ENCODE data around the gene SLC8A3. TPM values are rescaled to one million over a fixed set of nuclear protein-coding genes. Genes with fewer than 3 reads are reported as not detected.
"Not testable (repeated sequence)": the region's sequence is repeated elsewhere in the genome, so short reads cannot be mapped to it uniquely, and the experiment has no call there.

SLC8A3 gene
- 0.19 TPM for total RNA-seq
- long read RNA-seq, partial matches to known transcripts = 0 of 1 reads
- long read RNA-seq, other reads (novel, unspliced or antisense) = 1 of 1 reads

GRCh38 chr14:70188659-70189455 lies at the start of gene SLC8A3:
Gene SLC8A3 (minus strand): TSS chr14:70188951. CDS start chr14:70168422, 20,529 bp downstream.
- DNase-seq (ENCODE audit: low spot score) = no peak
- intact Hi-C loops (cut with DNase I) = no loop called here

GRCh38 chr14:70237710-70238109 lies 49.0 kb upstream of the SLC8A3 start:
- intact Hi-C loops (cut with DNase I) = no loop called here
- DNase-seq (ENCODE audit: low spot score) = no peak

- DNase-seq (ENCODE audit: low spot score) = no peak
- intact Hi-C loops (cut with DNase I) = no loop called here
Measured at GRCh38 chr14:70234066-70234950, 45.6 kb upstream of the SLC8A3 start.

GRCh38 chr14:70231756-70232544 lies 43.2 kb upstream of the SLC8A3 start:
- DNase-seq (ENCODE audit: low spot score); intact Hi-C loops (cut with DNase I): not testable (repeated sequence)

- intact Hi-C loops (cut with DNase I); DNase-seq (ENCODE audit: low spot score): not testable (repeated sequence)
Measured at GRCh38 chr14:70229877-70230640, 41.3 kb upstream of the SLC8A3 start.

GRCh38 chr14:70213721-70214282 lies 25.1 kb upstream of the SLC8A3 start:
- DNase-seq (ENCODE audit: low spot score) = no peak
- intact Hi-C loops (cut with DNase I) = no loop called here

GRCh38 chr14:70212752-70213151 lies 24.0 kb upstream of the SLC8A3 start:
- no peak for DNase-seq (ENCODE audit: low spot score)
- intact Hi-C loops (cut with DNase I) = no loop called here

- intact Hi-C loops (cut with DNase I) = no loop called here
- no peak for DNase-seq (ENCODE audit: low spot score)
Measured at GRCh38 chr14:70208380-70208779, 19.6 kb upstream of the SLC8A3 start.

GRCh38 chr14:70203686-70204085 lies 14.9 kb upstream of the SLC8A3 start:
- no peak for DNase-seq (ENCODE audit: low spot score)
- intact Hi-C loops (cut with DNase I) = no loop called here

GRCh38 chr14:70201994-70202393 lies 13.2 kb upstream of the SLC8A3 start:
- DNase-seq (ENCODE audit: low spot score) = no peak
- intact Hi-C loops (cut with DNase I) = no loop called here

GRCh38 chr14:70193396-70193795 lies 4.6 kb upstream of the SLC8A3 start:
- no peak for DNase-seq (ENCODE audit: low spot score)
- intact Hi-C loops (cut with DNase I) = no loop called here

GRCh38 chr14:70192915-70193314 lies 4.2 kb upstream of the SLC8A3 start:
- no peak for DNase-seq (ENCODE audit: low spot score)
- intact Hi-C loops (cut with DNase I) = no loop called here

- DNase-seq (ENCODE audit: low spot score) = no peak
- intact Hi-C loops (cut with DNase I) = no loop called here
Measured at GRCh38 chr14:70190156-70190555, 1.4 kb upstream of the SLC8A3 start.

- intact Hi-C loops (cut with DNase I) = no loop called here
- no peak for DNase-seq (ENCODE audit: low spot score)
Measured at GRCh38 chr14:70189456-70190077, 816 bp upstream of the SLC8A3 start.

- no peak for DNase-seq (ENCODE audit: low spot score)
- intact Hi-C loops (cut with DNase I) = no loop called here
Measured at GRCh38 chr14:70188322-70188658, 461 bp downstream of the SLC8A3 start.

- no peak for DNase-seq (ENCODE audit: low spot score)
- intact Hi-C loops (cut with DNase I) = no loop called here
Measured at GRCh38 chr14:70186900-70187451, 1.8 kb downstream of the SLC8A3 start.

- DNase-seq (ENCODE audit: low spot score) = no peak
Measured at GRCh38 chr14:70183991-70184390, 4.8 kb downstream of the SLC8A3 start.

GRCh38 chr14:70181276-70181675 lies 7.5 kb downstream of the SLC8A3 start:
- intact Hi-C loops (cut with DNase I) = no loop called here

More at GRCh38 chr14:70183991-70184390, 4.8 kb downstream of the SLC8A3 start:
- intact Hi-C loops (cut with DNase I) = no loop called here

More at GRCh38 chr14:70181276-70181675, 7.5 kb downstream of the SLC8A3 start:
- DNase-seq (ENCODE audit: low spot score) = no peak
